ENCODE results near the gene JAZF1. TPM values are rescaled to one million over a fixed set of nuclear protein-coding genes. Genes with fewer than 3 reads are reported as not detected.

Gene JAZF1
- total and polyA plus RNA-seq, 2 of the 8 experiments (the other 6 are each of a cell fraction or from before 2014, with no cell fraction given), result 2.6 to 21.8 TPM

DNA sequence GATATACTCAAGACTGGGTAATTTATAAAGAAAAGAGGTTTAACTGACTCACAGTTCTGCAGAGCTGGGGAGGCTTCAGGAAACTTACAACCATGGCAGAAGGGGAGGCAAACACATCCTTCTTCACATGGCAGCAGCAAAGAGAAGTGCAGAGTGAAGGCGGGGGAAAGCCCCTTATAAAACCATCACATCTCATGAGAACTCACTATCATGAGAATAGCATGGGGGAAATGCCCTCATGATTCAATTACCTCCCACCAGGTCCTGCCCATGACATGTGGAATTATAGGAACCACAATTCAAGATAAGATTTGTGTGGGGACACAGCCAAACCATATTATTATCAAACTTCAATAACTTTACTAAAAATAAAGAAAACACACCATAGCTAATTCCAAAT, 30.4 kb upstream of the JAZF1 start:
- no peak overlapping the region for H2BK12ac ChIP-seq (ENCODE audit: low read depth, low read length)
- H3K27me3 ChIP-seq (replicated peaks in 1 of 4; ENCODE audit: control insufficient read depth in 3 of 4, extremely low read depth in 1 of 4, insufficient read depth in 3 of 4, low read length in 3 of 4), result no peaks in the 10 kb centered on the region
- no peaks in the 10 kb centered on the region for H3K36me3 ChIP-seq (ENCODE audit: control insufficient read depth in 2 of 4, insufficient read depth in 4 of 4, low read length in 3 of 4)
- H3K56ac ChIP-seq (replicated peaks; ENCODE audit: insufficient read length, low read depth, low read length), result no peak overlapping the region
- H4K8ac ChIP-seq (ENCODE audit: extremely low read depth, insufficient read depth, low read length), result no peak overlapping the region
- no peak overlapping the region for H3K23ac ChIP-seq (ENCODE audit: insufficient read length)
- H3K4me1 ChIP-seq (replicated peaks in 1 of 4; ENCODE audit: control insufficient read depth in 3 of 4, insufficient read depth in 4 of 4, low read length in 3 of 4), result no peaks in the 10 kb centered on the region
- no peak overlapping the region for H3K4ac ChIP-seq (replicated peaks; ENCODE audit: insufficient read length, low read depth, low read length)
- no peak overlapping the region for H3K14ac ChIP-seq (ENCODE audit: insufficient read length)
- H3K23me2 ChIP-seq (ENCODE audit: low read depth, low read length), result no peaks in the 10 kb centered on the region; the same call in 1 of the 2 replicates
- no peaks in the 10 kb centered on the region for H3K9me3 ChIP-seq (ENCODE audit: insufficient read depth in 2 of 2, low read depth in 1 of 2, low read length in 1 of 2)
- no peak overlapping the region for H2BK15ac ChIP-seq (ENCODE audit: low read length)
- no peak overlapping the region for H2AFZ ChIP-seq (ENCODE audit: low read length)
- DNase-seq (ENCODE audit: low read depth in 1 of 2, low spot score in 2 of 2) (no peak), FAIRE-seq (no peak)
- H3K79me2 ChIP-seq (ENCODE audit: control insufficient read depth in 1 of 2, insufficient read depth in 2 of 2, low read length in 2 of 2), result no peaks in the 10 kb centered on the region
- CTCF ChIA-PET (ENCODE audit: partially characterized antibody), result no interaction called here
- H2BK20ac ChIP-seq (ENCODE audit: low read length), result no peak overlapping the region
- POLR2A ChIA-PET (ENCODE audit: partially characterized antibody), result no interaction called here
- H4K91ac ChIP-seq (replicated peaks; ENCODE audit: insufficient read length, low read length), result no peak overlapping the region
- no peak overlapping the region for H2AK5ac ChIP-seq (ENCODE audit: low read depth, low read length)
- no peak overlapping the region for H3K9ac ChIP-seq (replicated peaks in 1 of 4; ENCODE audit: extremely low read depth in 1 of 4, low read depth in 3 of 4, low read length in 3 of 4)
- H3K79me1 ChIP-seq (ENCODE audit: low read depth, low read length), result no peaks in the 10 kb centered on the region
- H3K4me3 ChIP-seq (ENCODE audit: extremely low read depth in 1 of 4, insufficient read depth in 2 of 4, low read depth in 3 of 4, low read length in 4 of 4), result no peak overlapping the region
- no peak overlapping the region for H2BK120ac ChIP-seq (replicated peaks; ENCODE audit: low read depth, low read length)
- 77% methylated on average over 1 of the region's 1 CpG; no CpG with 5 or more reads in 1 of the 2 experiments for WGBS, 2 experiments (ENCODE audit: extremely low coverage in 1 of 2, insufficient coverage in 1 of 2, insufficient read length in 1 of 2, insufficient replicate concordance in 2 of 2, low coverage in 1 of 2, low lambda C conversion rate in 2 of 2, missing lambda C conversion rate in 1 of 2)
- no peak overlapping the region for H2BK5ac ChIP-seq (ENCODE audit: low read depth, low read length)
- H3K27ac ChIP-seq (ENCODE audit: low read depth, low read length), result no peak overlapping the region
- no peak overlapping the region for H4K5ac ChIP-seq (ENCODE audit: insufficient read length, low read depth, low read length)
- no peaks in the 10 kb centered on the region for H4K20me1 ChIP-seq (replicated peaks in 1 of 2; ENCODE audit: control insufficient read depth in 1 of 2, insufficient read depth in 2 of 2, low read length in 2 of 2)
- no peak overlapping the region for H3K18ac ChIP-seq (ENCODE audit: extremely low read depth, low read length)
- no peak overlapping the region for H3K4me2 ChIP-seq (ENCODE audit: insufficient read depth in 1 of 2, low read depth in 2 of 2, low read length in 2 of 2)
- TF ChIP-seq TEAD4 (IDR thresholded peaks at IDR 0.05; ENCODE audit: low read depth, low read length), result no peak

Measured in H1 (cell line).